Fibroblast of lung (primary cell): Measurements from ENCODE around the gene DNAAF2. TPM values are rescaled to one million over a fixed set of nuclear protein-coding genes. Genes with fewer than 3 reads are reported as not detected.
"Not testable (repeated sequence)": the region's sequence is repeated elsewhere in the genome, so short reads cannot be mapped to it uniquely, and the experiment has no call there.

Experiments used
- DNase-seq, 2 donors: peaks; one replicate each; pipeline versions ENCODE4 v3.0.0 to v3.0.0-alpha.2; 2010; ENCODE audit warnings: low read depth in 2 of 2
- H2AFZ ChIP-seq: 2 replicates; pipeline ENCODE4 v1.5.1; 2012; ENCODE audit warnings: low read length, control low read depth, inconsistent platforms
- H3K27ac ChIP-seq: 2 replicates; pipeline ENCODE4 v1.5.1; 2011; ENCODE audit warnings: low read length, control low read depth; ENCODE audit not compliant: insufficient read depth
- H3K27me3 ChIP-seq: 2 replicates; pipeline ENCODE4 v1.5.1; 2011; ENCODE audit warnings: mild to moderate bottlenecking, low read length; ENCODE audit not compliant: control insufficient read depth, insufficient read depth
- H3K36me3 ChIP-seq: 2 replicates; pipeline ENCODE4 v1.5.1; 2011; ENCODE audit warnings: low read length; ENCODE audit not compliant: control insufficient read depth, insufficient read depth
- H3K4me1 ChIP-seq: 2 replicates; pipeline ENCODE4 v1.5.1; 2011; ENCODE audit warnings: low read length; ENCODE audit not compliant: control insufficient read depth, insufficient read depth; ENCODE audit errors: extremely low read depth
- H3K4me2 ChIP-seq: 2 replicates; pipeline ENCODE4 v1.5.1; 2011; ENCODE audit warnings: low read length, control low read depth; ENCODE audit not compliant: insufficient read depth; ENCODE audit errors: extremely low read depth
- H3K4me3 ChIP-seq, 4 experiments: fragments of 200-600 bp in 1 of 4; sonication (generic) in 1 of 4; replicated peaks in 1 of 4; 2 replicates each; pipeline ENCODE4 v1.5.1; 2011 to 2016; ENCODE audit warnings: low read length in 4 of 4, low read depth in 3 of 4, mild to moderate bottlenecking in 3 of 4, control low read depth in 2 of 4, inconsistent platforms in 1 of 4, mixed read lengths in 1 of 4; ENCODE audit not compliant: insufficient read depth in 1 of 4; ENCODE audit errors: control extremely low read depth in 1 of 4
- H3K79me2 ChIP-seq: 2 replicates; pipeline ENCODE4 v1.5.1; 2012; ENCODE audit warnings: mild to moderate bottlenecking, low read length, inconsistent platforms; ENCODE audit not compliant: control insufficient read depth, insufficient read depth
- H3K9ac ChIP-seq: 2 replicates; pipeline ENCODE4 v1.5.1; 2011; ENCODE audit warnings: mild to moderate bottlenecking, low read length, control low read depth; ENCODE audit not compliant: insufficient read depth
- H3K9me3 ChIP-seq: 2 replicates; pipeline ENCODE4 v1.5.1; 2012; ENCODE audit warnings: low read depth, low read length; ENCODE audit not compliant: control insufficient read depth, insufficient read depth
- H4K20me1 ChIP-seq: 2 replicates; pipeline ENCODE4 v1.5.1; 2011; ENCODE audit warnings: low read length; ENCODE audit not compliant: control insufficient read depth, insufficient read depth; ENCODE audit errors: extremely low read depth
- CTCF ChIP-seq, 2 donors: IDR thresholded peaks in 1 of 2; conservative IDR thresholded peaks in 1 of 2; 1 replicate in 1 of 2; 2 replicates in 1 of 2; pipeline ENCODE4 v1.5.1; 2011 to 2012; ENCODE audit warnings: low read length in 2 of 2, control low read depth in 1 of 2, inconsistent platforms in 1 of 2, low read depth in 1 of 2, mild to moderate bottlenecking in 1 of 2
- EZH2 ChIP-seq: IDR thresholded peaks from 2 replicates; pipeline ENCODE4 v1.5.1; 2012; ENCODE audit warnings: low read length, control low read depth, mild to moderate bottlenecking; ENCODE audit errors: missing control alignments
- polyA plus RNA-seq, 2 donors: library from polyadenylated mRNA; depleted of rRNA in 1 of 2; stranded (reverse) in 1 of 2; unstranded in 1 of 2; fragments of >200 nt; gene quantifications; 2 replicates each; pipeline ENCODE4 v1.2.1, GENCODE V29; 2011 to 2012; ENCODE audit warnings: missing spikeins in 1 of 2
- total RNA-seq: library from RNA; depleted of rRNA; stranded (reverse); fragments of >200 nt; gene quantifications from 2 replicates; pipeline ENCODE4 v1.2.1, GENCODE V29; 2014

The DNAAF2 gene
- total and polyA plus RNA-seq, 2 donors (not counting 1 experiment from before 2014, with no cell fraction given) = 6.5 to 9.1 TPM

DNA sequence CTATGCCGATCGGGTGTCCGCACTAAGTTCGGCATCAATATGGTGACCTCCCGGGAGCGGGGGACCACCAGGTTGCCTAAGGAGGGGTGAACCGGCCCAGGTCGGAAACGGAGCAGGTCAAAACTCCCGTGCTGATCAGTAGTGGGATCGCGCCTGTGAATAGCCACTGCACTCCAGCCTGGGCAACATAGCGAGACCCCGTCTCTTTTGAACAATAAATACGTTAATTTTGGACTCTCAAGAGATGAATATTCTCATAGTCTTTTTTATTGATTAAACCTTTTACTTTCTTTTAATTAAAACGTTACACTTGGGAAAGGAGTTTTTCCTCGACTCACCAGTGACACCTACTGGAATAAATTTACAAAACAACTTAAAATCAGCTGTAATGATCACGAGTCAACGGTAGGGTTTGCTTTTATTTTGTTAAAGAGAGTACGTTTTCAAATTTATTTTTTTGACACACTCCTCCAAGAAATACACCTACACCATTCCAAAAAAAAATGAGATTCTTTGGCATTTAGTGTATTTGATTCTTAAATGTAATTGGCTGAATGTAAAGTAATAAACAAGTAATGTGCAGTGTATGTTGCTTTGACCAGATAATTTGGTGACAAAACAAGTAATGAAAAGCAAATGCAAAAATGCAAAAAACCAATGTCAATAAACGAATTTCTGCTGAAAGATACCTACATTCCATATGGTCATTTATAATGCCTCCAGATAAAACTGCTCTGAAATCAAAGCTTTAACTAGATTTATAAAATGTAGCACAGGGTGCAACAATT, 48.2 kb downstream of the DNAAF2 start:
- Histone ChIP-seq H4K20me1 (no peaks in the 10 kb centered on the region), H3K36me3 (peaks cover 9% of the 10 kb centered on the region), H2AFZ (peak overlapping the region; percentile 43), H3K27me3 (no peaks in the 10 kb centered on the region), H3K4me1 (no peaks in the 10 kb centered on the region), H3K9ac (no peak overlapping the region), H3K27ac (peak overlapping the region; percentile 5), H3K4me2 (peak overlapping the region; percentile 58), H3K4me3 (peak overlapping the region; percentile 23 to 50 (median 26)), H3K79me2 (peaks cover 41% of the 10 kb centered on the region), H3K9me3 (no peaks in the 10 kb centered on the region)
- TF ChIP-seq EZH2 (no peak), CTCF (conservative IDR thresholded peaks at IDR 0.05 in 1 of 2, IDR thresholded peaks at IDR 0.05 in 1 of 2; ENCODE audit: low read depth in 1 of 2, low read length in 2 of 2) (peak; percentile 56 to 68)
- peak; percentile 73 to 89 for DNase-seq

- H3K4me2 ChIP-seq = peak within 1 kb of the TSS; percentile 75
- peaks cover 9% of the 10 kb centered on the region for H3K36me3 ChIP-seq
- peak within 1 kb of the TSS; percentile 68 to 97 (median 96) for H3K4me3 ChIP-seq
- H3K4me1 ChIP-seq = no peaks in the 10 kb centered on the region
- H4K20me1 ChIP-seq = no peaks in the 10 kb centered on the region
- no peak for TF ChIP-seq EZH2
- TF ChIP-seq CTCF (conservative IDR thresholded peaks at IDR 0.05 in 1 of 2, IDR thresholded peaks at IDR 0.05 in 1 of 2; ENCODE audit: low read depth in 1 of 2, low read length in 2 of 2) = no peak
- H3K79me2 ChIP-seq = peaks cover 47% of the 10 kb centered on the region
- DNase-seq = peak; percentile 97 to 100
- peak within 1 kb of the TSS; percentile 43 for H2AFZ ChIP-seq
- H3K27me3 ChIP-seq = no peaks in the 10 kb centered on the region
- peak within 1 kb of the TSS; percentile 87 for H3K9ac ChIP-seq
- H3K9me3 ChIP-seq = no peaks in the 10 kb centered on the region
- H3K27ac ChIP-seq = peak within 1 kb of the TSS; percentile 97
Measured at GRCh38 chr14:49585803-49586672, 49.0 kb downstream of the DNAAF2 start, which contains the start of gene RPS29. Gene RPS29 (minus strand): TSS chr14:49586380. CDS start chr14:49586346, 34 bp downstream.

- not testable (repeated sequence) for H4K20me1 ChIP-seq, DNase-seq, H3K36me3 ChIP-seq, H3K9me3 ChIP-seq, H2AFZ ChIP-seq, H3K27me3 ChIP-seq, H3K4me1 ChIP-seq
- H3K4me3 ChIP-seq = peak overlapping the region; percentile 68 to 97 (median 96)
- H3K79me2 ChIP-seq = peaks cover 47% of the 10 kb centered on the region
- peak overlapping the region; percentile 97 for H3K27ac ChIP-seq
- peak overlapping the region; percentile 75 for H3K4me2 ChIP-seq
- H3K9ac ChIP-seq = peak overlapping the region; percentile 39
Measured at GRCh38 chr14:49584981-49585640, 49.9 kb downstream of the DNAAF2 start.
